Measurements from ENCODE around the gene SV2B.

DNA sequence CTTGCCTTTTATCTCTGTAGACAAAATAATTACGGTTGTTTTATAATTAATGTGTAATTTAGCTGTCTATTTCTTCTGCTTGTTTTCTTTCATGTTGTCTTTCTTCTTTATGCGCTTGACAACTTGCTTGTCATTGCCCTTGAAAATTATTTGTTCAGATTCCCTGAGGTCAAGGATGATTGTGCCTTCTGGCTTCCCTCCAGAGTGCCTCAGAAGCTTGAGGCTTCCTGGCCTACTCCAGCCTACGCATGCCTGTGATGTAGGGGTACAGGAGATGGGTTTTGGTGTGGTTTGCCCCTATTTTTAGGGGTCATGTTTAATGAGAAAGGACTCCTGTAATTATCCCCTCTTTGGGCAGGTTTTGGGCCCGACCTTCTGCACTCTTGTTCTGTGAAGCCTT, 231.5 kb downstream of the SV2B start:
- TF ChIP-seq, protein P1, sequence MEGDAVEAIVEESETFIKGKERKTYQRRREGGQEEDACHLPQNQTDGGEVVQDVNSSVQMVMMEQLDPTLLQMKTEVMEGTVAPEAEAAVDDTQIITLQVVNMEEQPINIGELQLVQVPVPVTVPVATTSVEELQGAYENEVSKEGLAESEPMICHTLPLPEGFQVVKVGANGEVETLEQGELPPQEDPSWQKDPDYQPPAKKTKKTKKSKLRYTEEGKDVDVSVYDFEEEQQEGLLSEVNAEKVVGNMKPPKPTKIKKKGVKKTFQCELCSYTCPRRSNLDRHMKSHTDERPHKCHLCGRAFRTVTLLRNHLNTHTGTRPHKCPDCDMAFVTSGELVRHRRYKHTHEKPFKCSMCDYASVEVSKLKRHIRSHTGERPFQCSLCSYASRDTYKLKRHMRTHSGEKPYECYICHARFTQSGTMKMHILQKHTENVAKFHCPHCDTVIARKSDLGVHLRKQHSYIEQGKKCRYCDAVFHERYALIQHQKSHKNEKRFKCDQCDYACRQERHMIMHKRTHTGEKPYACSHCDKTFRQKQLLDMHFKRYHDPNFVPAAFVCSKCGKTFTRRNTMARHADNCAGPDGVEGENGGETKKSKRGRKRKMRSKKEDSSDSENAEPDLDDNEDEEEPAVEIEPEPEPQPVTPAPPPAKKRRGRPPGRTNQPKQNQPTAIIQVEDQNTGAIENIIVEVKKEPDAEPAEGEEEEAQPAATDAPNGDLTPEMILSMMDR (IDR thresholded peaks at IDR 0.05), result no peak
- TF ChIP-seq POLR2A (IDR thresholded peaks at IDR 0.05), result no peak

Data from adrenal gland (tissue), 5 donors.